ENCODE measurements around the gene EPHB2. TPM values are rescaled to one million over a fixed set of nuclear protein-coding genes. Genes with fewer than 3 reads are reported as not detected.

The EPHB2 gene
- total RNA-seq, 1 donor from 2014 or later = 159 TPM

GRCh38 chr1:22818061-22818770, 107.6 kb downstream of the EPHB2 start:
- no peak for DNase-seq (ENCODE audit: low read depth)

GRCh38 chr1:22819361-22819760, 108.7 kb downstream of the EPHB2 start:
- no peak for DNase-seq (ENCODE audit: low read depth)

- DNase-seq (ENCODE audit: low read depth) = no peak
Observed at GRCh38 chr1:22821027-22821426, 110.4 kb downstream of the EPHB2 start.

GRCh38 chr1:22822371-22822770, 111.7 kb downstream of the EPHB2 start:
- no peak for DNase-seq (ENCODE audit: low read depth)

GRCh38 chr1:22824466-22824865, 113.8 kb downstream of the EPHB2 start:
- no peak for DNase-seq (ENCODE audit: low read depth)

- DNase-seq (ENCODE audit: low read depth) = no peak
Observed at GRCh38 chr1:22824975-22825374, 114.3 kb downstream of the EPHB2 start.

GRCh38 chr1:22825486-22826189, 115.0 kb downstream of the EPHB2 start:
- DNase-seq (ENCODE audit: low read depth) = no peak

GRCh38 chr1:22826604-22827580, 116.3 kb downstream of the EPHB2 start:
- DNase-seq (ENCODE audit: low read depth) = peak; percentile 64

- DNase-seq (ENCODE audit: low read depth) = no peak
Observed at GRCh38 chr1:22827666-22828483, 117.2 kb downstream of the EPHB2 start.

- DNase-seq (ENCODE audit: low read depth) = peak; percentile 42
Observed at GRCh38 chr1:22828484-22829308, 118.1 kb downstream of the EPHB2 start.

GRCh38 chr1:22829309-22829989, 118.8 kb downstream of the EPHB2 start:
- no peak for DNase-seq (ENCODE audit: low read depth)

- no peak for DNase-seq (ENCODE audit: low read depth)
Observed at GRCh38 chr1:22830041-22830566, 119.5 kb downstream of the EPHB2 start.

GRCh38 chr1:22830757-22831340, 120.2 kb downstream of the EPHB2 start:
- no peak for DNase-seq (ENCODE audit: low read depth)

GRCh38 chr1:22831729-22832413, 121.2 kb downstream of the EPHB2 start:
- peak; percentile 97 for DNase-seq (ENCODE audit: low read depth)

- DNase-seq (ENCODE audit: low read depth) = peak; percentile 82
Observed at GRCh38 chr1:22832414-22832786, 121.8 kb downstream of the EPHB2 start.

- no peak for DNase-seq (ENCODE audit: low read depth)
Observed at GRCh38 chr1:22833699-22834098, 123.1 kb downstream of the EPHB2 start.

- peak; percentile 46 for DNase-seq (ENCODE audit: low read depth)
Observed at GRCh38 chr1:22834420-22834819, 123.8 kb downstream of the EPHB2 start.

- DNase-seq (ENCODE audit: low read depth) = no peak
Observed at GRCh38 chr1:22835636-22836319, 125.1 kb downstream of the EPHB2 start.

Data from renal cortical epithelial cell (primary cell).